HG03342 (cell line): ENCODE results near the gene USP25.
A peak's percentile ranks its signal among the peaks of the same experiment; 100 is the strongest.

Experiments
- ATAC-seq: cut with Tn5 transposase; IDR thresholded peaks from one replicate; pipeline ENCODE4 v1.9.1; 2021; ENCODE audit warnings: mild to moderate bottlenecking, moderate library complexity; ENCODE audit not compliant: unreplicated experiment

The USP25 gene

GRCh38 chr21:15804247-15805005 is 74.6 kb downstream of the USP25 start:
- no peak for ATAC-seq

- ATAC-seq = no peak
Observed at GRCh38 chr21:15809065-15809464, 79.3 kb downstream of the USP25 start.

GRCh38 chr21:15809818-15810217 is 80.0 kb downstream of the USP25 start:
- no peak for ATAC-seq

- ATAC-seq = no peak
Observed at GRCh38 chr21:15815285-15815684, 85.5 kb downstream of the USP25 start.

- no peak for ATAC-seq
Observed at GRCh38 chr21:15820327-15820726, 90.5 kb downstream of the USP25 start.

GRCh38 chr21:15820852-15821379 is 91.1 kb downstream of the USP25 start:
- ATAC-seq = no peak

GRCh38 chr21:15823486-15824150 is 93.8 kb downstream of the USP25 start:
- ATAC-seq = no peak

GRCh38 chr21:15825700-15826099 is 95.9 kb downstream of the USP25 start:
- ATAC-seq = no peak

- ATAC-seq = peak; percentile 69
Observed at GRCh38 chr21:15826147-15826780, 96.5 kb downstream of the USP25 start.

GRCh38 chr21:15826908-15827601 is 97.3 kb downstream of the USP25 start:
- ATAC-seq = no peak

- ATAC-seq = no peak
Observed at GRCh38 chr21:15831497-15831896, 101.7 kb downstream of the USP25 start.

- no peak for ATAC-seq
Observed at GRCh38 chr21:15837645-15838044, 107.9 kb downstream of the USP25 start.

GRCh38 chr21:15839026-15839425 is 109.2 kb downstream of the USP25 start:
- no peak for ATAC-seq

GRCh38 chr21:15839601-15840000 is 109.8 kb downstream of the USP25 start:
- ATAC-seq = no peak

GRCh38 chr21:15840406-15840805 is 110.6 kb downstream of the USP25 start:
- no peak for ATAC-seq

GRCh38 chr21:15841856-15842564 is 112.2 kb downstream of the USP25 start:
- no peak for ATAC-seq

- ATAC-seq = no peak
Observed at GRCh38 chr21:15842565-15842880, 112.7 kb downstream of the USP25 start.

GRCh38 chr21:15843766-15844165 is 114.0 kb downstream of the USP25 start:
- ATAC-seq = no peak

- ATAC-seq = no peak
Observed at GRCh38 chr21:15848634-15849560, 119.1 kb downstream of the USP25 start.

GRCh38 chr21:15849927-15850326 is 120.1 kb downstream of the USP25 start:
- no peak for ATAC-seq
